AG04449 (cell line): ENCODE results near the gene ALKBH4.

Experiments used
- CTCF ChIA-PET: fragments of 350-600 bp; formaldehyde crosslinking; extraction: SDS; loops from one replicate; lab custom pipeline; 2021; ENCODE audit warnings: antibody characterized with exemption; lab: Yijun Ruan, JAX
- POLR2A ChIA-PET: fragments of 400-600, 350-600 bp; formaldehyde crosslinking; extraction: SDS; loops from one replicate; lab custom pipeline; 2020; ENCODE audit warnings: antibody characterized with exemption, inconsistent platforms; lab: Yijun Ruan, JAX
- DNase-seq: peaks from one replicate; pipeline ENCODE4 v3.0.0-alpha.2; 2010; ENCODE audit warnings: low read depth, low spot score
- H3K4me3 ChIP-seq: 2 replicates; pipeline ENCODE4 v1.5.1; 2011; ENCODE audit warnings: low read depth, mild to moderate bottlenecking, control low read depth, low read length
- CTCF ChIP-seq: IDR thresholded peaks from one replicate; pipeline ENCODE4 v1.5.1; 2011; ENCODE audit warnings: mild to moderate bottlenecking, moderate library complexity, low read length, control low read depth, inconsistent platforms; ENCODE audit not compliant: insufficient read depth; ENCODE audit errors: missing control alignments

ALKBH4 gene

GRCh38 chr7:102473271-102473991, 8.8 kb upstream of the ALKBH4 start:
- no peak for DNase-seq
- TF ChIP-seq CTCF: no peak
- no peak overlapping the region for H3K4me3 ChIP-seq
- ChIA-PET CTCF (interaction anchor here (1.5 kb wide), 1 partner anchor 9 kb away, joined by 4 read pairs; the partner anchor contains the start of gene ALKBH4), POLR2A (interaction anchor here (0.6 kb wide), 1 partner anchor 9 kb away, joined by 3 read pairs; no protein-coding TSS in a partner anchor)

GRCh38 chr7:102472126-102473041, 7.7 kb upstream of the ALKBH4 start:
- DNase-seq: no peak
- POLR2A ChIA-PET: no interaction called here
- TF ChIP-seq CTCF: no peak
- CTCF ChIA-PET: interaction anchor here (1.5 kb wide), 1 partner anchor 8 kb away, joined by 4 read pairs; the partner anchor contains the start of gene ALKBH4
- no peak overlapping the region for H3K4me3 ChIP-seq

GRCh38 chr7:102471791-102472125, 7.1 kb upstream of the ALKBH4 start:
- POLR2A ChIA-PET: no interaction called here

GRCh38 chr7:102469972-102470825, 5.5 kb upstream of the ALKBH4 start:
- POLR2A ChIA-PET: no interaction called here

More at GRCh38 chr7:102471791-102472125, 7.1 kb upstream of the ALKBH4 start:
- H3K4me3 ChIP-seq: no peak overlapping the region
- TF ChIP-seq CTCF: no peak
- DNase-seq: no peak
- CTCF ChIA-PET: interaction anchor here (1.5 kb wide), 1 partner anchor 8 kb away, joined by 4 read pairs; the partner anchor contains the start of gene ALKBH4

GRCh38 chr7:102469351-102469971, 4.8 kb upstream of the ALKBH4 start:
- no peak for TF ChIP-seq CTCF
- H3K4me3 ChIP-seq: no peak overlapping the region
- no peak for DNase-seq
- ChIA-PET CTCF (no interaction called here), POLR2A (no interaction called here)

More at GRCh38 chr7:102469972-102470825, 5.5 kb upstream of the ALKBH4 start:
- CTCF ChIA-PET: no interaction called here
- no peak for TF ChIP-seq CTCF
- DNase-seq: no peak
- no peak overlapping the region for H3K4me3 ChIP-seq
